Astrocyte (in vitro differentiated cells and primary cell): Measurements from ENCODE around the gene INSYN2B. TPM values are rescaled to one million over a fixed set of nuclear protein-coding genes. Genes with fewer than 3 reads are reported as not detected.

ENCODE experiments used
- DNase-seq: peaks from one replicate; pipeline ENCODE4 v3.0.0-alpha.2; 2010; ENCODE audit warnings: low read depth
- FAIRE-seq: peaks from 2 replicates; lab custom pipeline; 2011; peaks lifted over from hg19 to GRCh38; lab: Jason Lieb, UNC
- H2AFZ ChIP-seq: 2 replicates; pipeline ENCODE4 v1.6.0; 2012; ENCODE audit warnings: low read depth, low read length, inconsistent platforms
- H3K27ac ChIP-seq: 2 replicates; pipeline ENCODE4 v1.5.1; 2011; ENCODE audit warnings: low read depth, low read length, inconsistent platforms
- H3K27me3 ChIP-seq: 2 replicates; pipeline ENCODE4 v1.6.0; 2011; ENCODE audit warnings: low read length, inconsistent platforms; ENCODE audit not compliant: insufficient read depth
- H3K36me3 ChIP-seq: 2 replicates; pipeline ENCODE4 v1.5.1; 2011; ENCODE audit warnings: low read length, inconsistent platforms; ENCODE audit not compliant: insufficient read depth
- H3K4me1 ChIP-seq: 2 replicates; pipeline ENCODE4 v1.5.1; 2011; ENCODE audit warnings: low read length, inconsistent platforms; ENCODE audit not compliant: insufficient read depth
- H3K4me2 ChIP-seq: 2 replicates; pipeline ENCODE4 v1.6.0; 2012; ENCODE audit warnings: low read length, inconsistent platforms
- H3K4me3 ChIP-seq: 2 replicates; pipeline ENCODE4 v1.5.1; 2011; ENCODE audit warnings: low read depth, mild to moderate bottlenecking, low read length, inconsistent platforms; ENCODE audit not compliant: insufficient read depth
- H3K79me2 ChIP-seq: 2 replicates; pipeline ENCODE4 v1.6.0; 2012; ENCODE audit warnings: mild to moderate bottlenecking, low read length, inconsistent platforms; ENCODE audit not compliant: insufficient read depth
- H3K9ac ChIP-seq: 2 replicates; pipeline ENCODE4 v1.6.0; 2012; ENCODE audit warnings: mild to moderate bottlenecking, low read length, inconsistent platforms
- H3K9me3 ChIP-seq: 2 replicates; pipeline ENCODE4 v1.5.1; 2012; ENCODE audit warnings: low read depth, mild to moderate bottlenecking, low read length, inconsistent platforms; ENCODE audit not compliant: insufficient read depth
- H4K20me1 ChIP-seq: 2 replicates; pipeline ENCODE4 v1.6.0; 2012; ENCODE audit warnings: low read length, inconsistent platforms; ENCODE audit not compliant: insufficient read depth
- H3K27ac Mint-ChIP-seq: one replicate; pipeline ENCODE4 v1.8.0; 2021; ENCODE audit warnings: mild to moderate bottlenecking, mixed read lengths; ENCODE audit not compliant: unreplicated experiment
- H3K27me3 Mint-ChIP-seq: one replicate; pipeline ENCODE4 v1.8.0; 2021; ENCODE audit warnings: low read depth, mixed read lengths; ENCODE audit not compliant: unreplicated experiment
- H3K36me3 Mint-ChIP-seq: one replicate; pipeline ENCODE4 v1.8.0; 2021; ENCODE audit warnings: low read depth, mixed read lengths; ENCODE audit not compliant: unreplicated experiment
- H3K4me1 Mint-ChIP-seq: one replicate; pipeline ENCODE4 v1.8.0; 2021; ENCODE audit warnings: low read depth, mixed read lengths; ENCODE audit not compliant: unreplicated experiment
- H3K4me3 Mint-ChIP-seq: one replicate; pipeline ENCODE4 v1.8.0; 2021; ENCODE audit warnings: mild to moderate bottlenecking, moderate library complexity, mixed read lengths; ENCODE audit not compliant: unreplicated experiment
- H3K9me3 Mint-ChIP-seq: one replicate; pipeline ENCODE4 v1.8.0; 2021; ENCODE audit warnings: mild to moderate bottlenecking, mixed read lengths; ENCODE audit not compliant: unreplicated experiment
- EZH2 ChIP-seq: IDR thresholded peaks from 2 replicates; pipeline ENCODE4 v1.6.1; 2012; ENCODE audit warnings: mild to moderate bottlenecking, low read length, inconsistent platforms; ENCODE audit not compliant: insufficient read depth
- total RNA-seq: library from RNA; stranded (reverse); gene quantifications from 2 replicates; pipeline ENCODE4 v1.2.1, GENCODE V29; 2021
- TF ChIP-seq, protein P1 (sequence below): IDR thresholded peaks from 2 replicates; pipeline ENCODE4 v1.5.1; 2011; ENCODE audit warnings: low read depth, mild to moderate bottlenecking, inconsistent platforms, low read length, moderate library complexity; ENCODE audit not compliant: insufficient read depth

INSYN2B gene
- total RNA-seq, 1 donor from 2014 or later: 0.36 TPM

DNA sequence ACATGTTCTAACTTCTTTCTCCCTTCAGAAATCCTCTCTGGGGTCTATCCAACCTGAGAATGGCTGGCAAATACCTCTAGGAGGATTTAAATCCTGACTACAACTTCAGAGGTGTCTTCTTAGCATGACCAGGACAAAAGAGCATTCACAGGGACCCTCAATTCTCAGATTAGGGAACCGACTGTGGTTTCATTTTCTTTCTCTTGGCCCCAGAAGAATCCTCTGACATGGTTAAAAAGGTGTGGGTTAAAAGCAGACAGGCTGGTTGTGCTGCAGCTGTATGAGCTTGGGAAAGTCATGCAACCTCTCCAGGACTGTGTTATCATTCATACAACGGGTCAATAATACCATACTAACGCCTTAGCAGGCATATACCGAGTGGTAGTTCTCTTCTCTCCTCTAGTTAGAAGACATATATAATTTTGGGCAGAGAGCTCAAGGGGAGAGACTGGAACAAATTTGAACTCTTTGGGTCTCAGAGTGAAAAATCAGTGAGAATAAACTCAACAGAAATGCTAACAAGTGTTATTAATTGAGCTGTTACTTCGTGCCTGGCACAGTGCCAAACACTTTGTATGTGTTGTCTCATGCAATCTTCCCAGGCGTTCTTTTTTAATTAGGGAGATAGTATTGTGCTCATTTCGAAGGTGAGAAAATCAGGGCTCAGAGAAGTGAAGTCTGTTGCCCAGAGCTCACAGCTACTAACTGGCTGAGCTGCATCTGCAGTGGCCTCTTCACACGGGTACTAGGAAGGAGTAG is 35.2 kb downstream of the INSYN2B start:
- H3K27me3 ChIP-seq: no peaks in the 10 kb centered on the region
- FAIRE-seq: no peak
- H3K4me1 ChIP-seq: peaks cover 27% of the 10 kb centered on the region
- Mint-ChIP-seq H3K4me3 (no peak overlapping the region), H3K9me3 (peaks cover 6% of the 10 kb centered on the region), H3K27ac (no peak overlapping the region), H3K27me3 (peaks cover 14% of the 10 kb centered on the region), H3K36me3 (no peaks in the 10 kb centered on the region), H3K4me1 (peaks cover 12% of the 10 kb centered on the region)
- H2AFZ ChIP-seq: peak overlapping the region; percentile 30
- peaks cover 76% of the 10 kb centered on the region for H3K79me2 ChIP-seq
- no peaks in the 10 kb centered on the region for H4K20me1 ChIP-seq
- no peak for DNase-seq
- peak overlapping the region; percentile 69 for H3K4me2 ChIP-seq
- H3K9me3 ChIP-seq: no peaks in the 10 kb centered on the region
- peak overlapping the region; percentile 78 for H3K27ac ChIP-seq
- H3K9ac ChIP-seq: peak overlapping the region; percentile 57
- no peak overlapping the region for H3K4me3 ChIP-seq
- no peak for TF ChIP-seq EZH2
- H3K36me3 ChIP-seq: peaks cover 9% of the 10 kb centered on the region

DNA sequence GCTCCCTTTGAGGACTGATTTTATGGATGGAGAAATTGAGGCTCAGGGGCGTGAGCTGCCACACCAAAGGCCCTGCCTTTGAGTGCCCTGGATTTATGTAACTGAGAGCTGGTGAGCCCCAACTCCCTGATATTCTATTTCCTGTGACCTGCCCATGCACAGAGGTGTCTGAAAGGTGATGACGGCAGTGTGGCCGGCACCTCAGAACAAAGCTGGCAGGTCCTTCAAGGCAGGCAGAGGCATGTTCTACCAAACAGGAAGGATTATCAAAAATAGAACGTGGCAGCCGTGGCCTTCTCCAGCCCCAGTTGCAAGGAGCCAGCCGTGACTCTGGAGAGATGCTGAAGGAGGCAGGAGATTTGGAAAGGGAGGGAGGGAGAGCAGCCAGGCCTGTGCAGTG is 36.2 kb downstream of the INSYN2B start:
- Histone ChIP-seq H4K20me1 (no peaks in the 10 kb centered on the region), H3K79me2 (peaks cover 70% of the 10 kb centered on the region), H3K9ac (no peak overlapping the region), H3K4me1 (peaks cover 27% of the 10 kb centered on the region), H3K36me3 (peaks cover 6% of the 10 kb centered on the region), H3K4me2 (no peak overlapping the region), H3K4me3 (no peak overlapping the region), H3K27ac (no peak overlapping the region), H3K9me3 (no peaks in the 10 kb centered on the region), H3K27me3 (no peaks in the 10 kb centered on the region), H2AFZ (no peak overlapping the region)
- Mint-ChIP-seq H3K9me3 (peaks cover 6% of the 10 kb centered on the region), H3K4me3 (no peak overlapping the region), H3K27ac (no peak overlapping the region), H3K4me1 (peaks cover 12% of the 10 kb centered on the region), H3K36me3 (no peaks in the 10 kb centered on the region), H3K27me3 (peaks cover 7% of the 10 kb centered on the region)
- FAIRE-seq: no peak
- TF ChIP-seq, protein P1, sequence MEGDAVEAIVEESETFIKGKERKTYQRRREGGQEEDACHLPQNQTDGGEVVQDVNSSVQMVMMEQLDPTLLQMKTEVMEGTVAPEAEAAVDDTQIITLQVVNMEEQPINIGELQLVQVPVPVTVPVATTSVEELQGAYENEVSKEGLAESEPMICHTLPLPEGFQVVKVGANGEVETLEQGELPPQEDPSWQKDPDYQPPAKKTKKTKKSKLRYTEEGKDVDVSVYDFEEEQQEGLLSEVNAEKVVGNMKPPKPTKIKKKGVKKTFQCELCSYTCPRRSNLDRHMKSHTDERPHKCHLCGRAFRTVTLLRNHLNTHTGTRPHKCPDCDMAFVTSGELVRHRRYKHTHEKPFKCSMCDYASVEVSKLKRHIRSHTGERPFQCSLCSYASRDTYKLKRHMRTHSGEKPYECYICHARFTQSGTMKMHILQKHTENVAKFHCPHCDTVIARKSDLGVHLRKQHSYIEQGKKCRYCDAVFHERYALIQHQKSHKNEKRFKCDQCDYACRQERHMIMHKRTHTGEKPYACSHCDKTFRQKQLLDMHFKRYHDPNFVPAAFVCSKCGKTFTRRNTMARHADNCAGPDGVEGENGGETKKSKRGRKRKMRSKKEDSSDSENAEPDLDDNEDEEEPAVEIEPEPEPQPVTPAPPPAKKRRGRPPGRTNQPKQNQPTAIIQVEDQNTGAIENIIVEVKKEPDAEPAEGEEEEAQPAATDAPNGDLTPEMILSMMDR: no peak
- TF ChIP-seq EZH2: no peak
- DNase-seq: no peak

DNA sequence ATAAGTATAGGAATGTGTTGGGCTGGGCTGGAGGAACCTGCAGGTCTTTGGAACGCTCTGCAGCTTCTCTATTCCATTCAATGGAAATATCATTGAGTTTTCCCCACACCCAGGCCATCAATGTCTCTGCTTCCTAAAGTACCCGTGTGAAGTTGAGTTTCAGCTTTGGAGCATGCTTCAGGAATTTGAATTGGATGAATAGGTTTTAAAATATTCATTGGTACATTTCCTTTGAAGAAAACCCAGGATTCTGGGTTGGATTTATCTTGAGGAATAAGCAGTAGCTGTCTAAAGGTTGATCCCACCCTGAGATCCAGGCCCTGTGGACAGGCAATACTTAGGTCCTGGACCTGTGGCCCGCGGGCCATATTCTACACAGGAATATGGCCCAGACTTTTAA is 37.3 kb downstream of the INSYN2B start:
- Histone ChIP-seq H4K20me1 (no peaks in the 10 kb centered on the region), H2AFZ (no peak overlapping the region), H3K36me3 (peaks cover 6% of the 10 kb centered on the region), H3K27ac (no peak overlapping the region), H3K79me2 (peaks cover 66% of the 10 kb centered on the region), H3K4me1 (peaks cover 27% of the 10 kb centered on the region), H3K27me3 (no peaks in the 10 kb centered on the region), H3K4me2 (no peak overlapping the region), H3K9me3 (no peaks in the 10 kb centered on the region), H3K4me3 (no peak overlapping the region), H3K9ac (no peak overlapping the region)
- no peak for FAIRE-seq
- H3K4me1 Mint-ChIP-seq: peaks cover 12% of the 10 kb centered on the region
- no peaks in the 10 kb centered on the region for H3K36me3 Mint-ChIP-seq
- H3K4me3 Mint-ChIP-seq: no peak overlapping the region
- DNase-seq: peak; percentile 8
- H3K27ac Mint-ChIP-seq: no peak overlapping the region
- H3K27me3 Mint-ChIP-seq: peaks cover 7% of the 10 kb centered on the region
- TF ChIP-seq, protein P1: no peak
- no peak for TF ChIP-seq EZH2
- H3K9me3 Mint-ChIP-seq: peaks cover 6% of the 10 kb centered on the region
